ENCODE results near the gene PLSCR2.

- TF ChIP-seq EZH2 (IDR thresholded peaks at IDR 0.05) (no peak), RAD21 (IDR thresholded peaks at IDR 0.05; ENCODE audit: low read depth) (no peak), EZH2phosphoT487 (IDR thresholded peaks at IDR 0.05; ENCODE audit: borderline replicate concordance) (no peak), POLR2A (IDR thresholded peaks at IDR 0.05; ENCODE audit: borderline replicate concordance, extremely low read depth, insufficient read depth, insufficient read length) (no peak), POLR2AphosphoS5 (IDR thresholded peaks at IDR 0.05; ENCODE audit: low read depth, low read length) (no peak), CEBPB (IDR thresholded peaks at IDR 0.05; ENCODE audit: low read depth) (no peak), FOSL1 (IDR thresholded peaks at IDR 0.05; ENCODE audit: low read depth) (no peak), ZNF274 (IDR thresholded peaks at IDR 0.05; ENCODE audit: low read depth, low read length) (no peak), YY1 (IDR thresholded peaks at IDR 0.05; ENCODE audit: extremely low read depth, insufficient replicate concordance, low read depth, low read length) (no peak)
- TF ChIP-seq, protein P1, sequence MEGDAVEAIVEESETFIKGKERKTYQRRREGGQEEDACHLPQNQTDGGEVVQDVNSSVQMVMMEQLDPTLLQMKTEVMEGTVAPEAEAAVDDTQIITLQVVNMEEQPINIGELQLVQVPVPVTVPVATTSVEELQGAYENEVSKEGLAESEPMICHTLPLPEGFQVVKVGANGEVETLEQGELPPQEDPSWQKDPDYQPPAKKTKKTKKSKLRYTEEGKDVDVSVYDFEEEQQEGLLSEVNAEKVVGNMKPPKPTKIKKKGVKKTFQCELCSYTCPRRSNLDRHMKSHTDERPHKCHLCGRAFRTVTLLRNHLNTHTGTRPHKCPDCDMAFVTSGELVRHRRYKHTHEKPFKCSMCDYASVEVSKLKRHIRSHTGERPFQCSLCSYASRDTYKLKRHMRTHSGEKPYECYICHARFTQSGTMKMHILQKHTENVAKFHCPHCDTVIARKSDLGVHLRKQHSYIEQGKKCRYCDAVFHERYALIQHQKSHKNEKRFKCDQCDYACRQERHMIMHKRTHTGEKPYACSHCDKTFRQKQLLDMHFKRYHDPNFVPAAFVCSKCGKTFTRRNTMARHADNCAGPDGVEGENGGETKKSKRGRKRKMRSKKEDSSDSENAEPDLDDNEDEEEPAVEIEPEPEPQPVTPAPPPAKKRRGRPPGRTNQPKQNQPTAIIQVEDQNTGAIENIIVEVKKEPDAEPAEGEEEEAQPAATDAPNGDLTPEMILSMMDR (IDR thresholded peaks at IDR 0.05 in 2 of 3, conservative IDR thresholded peaks at IDR 0.05 in 1 of 3; ENCODE audit: borderline replicate concordance in 1 of 3, insufficient read depth in 1 of 3, low read depth in 2 of 3, low read length in 2 of 3), result no peak
Measured at GRCh38 chr3:146464005-146464595, 5.3 kb downstream of the PLSCR2 start.
